HEK293T (cell line): Measurements from ENCODE around the gene CREB5.

Experiments used
- CTCF ChIA-PET: fragments of 350-600 bp; formaldehyde crosslinking; extraction: SDS; loops from one replicate; lab custom pipeline; 2021; ENCODE audit warnings: antibody characterized with exemption, inconsistent platforms; lab: Yijun Ruan, JAX
- POLR2A ChIA-PET: fragments of 350-600 bp; formaldehyde crosslinking; extraction: SDS; loops from one replicate; lab custom pipeline; 2020; ENCODE audit warnings: antibody characterized with exemption, inconsistent platforms; lab: Yijun Ruan, JAX
- DNase-seq: peaks from one replicate; pipeline ENCODE4 v3.0.0; 2012; ENCODE audit warnings: mixed read lengths; ENCODE audit errors: extremely low spot score
- ARNT ChIP-seq: fragments of 450-650 bp; IDR thresholded peaks from 2 replicates; pipeline ENCODE4 v1.6.1; 2017; ENCODE audit warnings: mild to moderate bottlenecking
- BHLHE40 ChIP-seq: fragments of 450-650 bp; IDR thresholded peaks from 2 replicates; pipeline ENCODE4 v1.6.1; 2016; ENCODE audit warnings: mild to moderate bottlenecking, moderate library complexity, borderline replicate concordance
- CTBP1 ChIP-seq: fragments of 450-650 bp; IDR thresholded peaks from 2 replicates; pipeline ENCODE4 v1.6.1; 2016; ENCODE audit warnings: borderline replicate concordance
- ELF4 ChIP-seq: fragments of 450-650 bp; IDR thresholded peaks from 2 replicates; pipeline ENCODE4 v1.6.1; 2017; ENCODE audit warnings: antibody characterized with exemption
- FOXA1 ChIP-seq: fragments of 450-650 bp; IDR thresholded peaks from 2 replicates; pipeline ENCODE4 v1.6.1; 2016; ENCODE audit warnings: mild to moderate bottlenecking
- FOXK2 ChIP-seq: fragments of 450-650 bp; IDR thresholded peaks from 2 replicates; pipeline ENCODE4 v1.6.1; 2016; ENCODE audit warnings: mild to moderate bottlenecking
- FOXM1 ChIP-seq: fragments of 450-650 bp; IDR thresholded peaks from 2 replicates; pipeline ENCODE4 v1.6.1; 2017; ENCODE audit warnings: mild to moderate bottlenecking, borderline replicate concordance
- HDGF ChIP-seq: fragments of 450-650 bp; IDR thresholded peaks from 2 replicates; pipeline ENCODE4 v1.6.1; 2017; ENCODE audit warnings: antibody characterized with exemption, borderline replicate concordance
- L3MBTL2 ChIP-seq: fragments of 450-650 bp; conservative IDR thresholded peaks from 2 replicates; pipeline ENCODE4 v1.6.1; 2016; ENCODE audit warnings: mild to moderate bottlenecking
- LEF1 ChIP-seq: fragments of 450-650 bp; IDR thresholded peaks from 2 replicates; pipeline ENCODE4 v1.6.1; 2017; ENCODE audit warnings: mild to moderate bottlenecking, borderline replicate concordance
- NFRKB ChIP-seq: fragments of 450-650 bp; IDR thresholded peaks from 2 replicates; pipeline ENCODE4 v1.6.1; 2016; ENCODE audit warnings: mild to moderate bottlenecking, moderate library complexity
- PKNOX1 ChIP-seq: fragments of 450-650 bp; IDR thresholded peaks from 2 replicates; pipeline ENCODE4 v1.6.1; 2016
- SP1 ChIP-seq: fragments of 450-650 bp; IDR thresholded peaks from 2 replicates; pipeline ENCODE4 v1.6.1; 2017
- SUZ12 ChIP-seq: fragments of 450-650 bp; IDR thresholded peaks from 2 replicates; pipeline ENCODE4 v1.6.1; 2016; ENCODE audit warnings: mild to moderate bottlenecking
- TARDBP ChIP-seq: fragments of 450-650 bp; IDR thresholded peaks from 2 replicates; pipeline ENCODE4 v1.6.1; 2016
- ZNF384 ChIP-seq: fragments of 450-650 bp; IDR thresholded peaks from 2 replicates; pipeline ENCODE4 v1.6.1; 2016

The CREB5 gene

GRCh38 chr7:28427236-28427635 is 14.9 kb downstream of the CREB5 start:
- DNase-seq: no peak
- ChIA-PET POLR2A (no interaction called here), CTCF (no interaction called here)
- TF ChIP-seq SP1 (no peak), BHLHE40 (no peak), NFRKB (no peak), ELF4 (no peak), HDGF (no peak), SUZ12 (no peak), FOXA1 (no peak), FOXK2 (no peak)

DNA sequence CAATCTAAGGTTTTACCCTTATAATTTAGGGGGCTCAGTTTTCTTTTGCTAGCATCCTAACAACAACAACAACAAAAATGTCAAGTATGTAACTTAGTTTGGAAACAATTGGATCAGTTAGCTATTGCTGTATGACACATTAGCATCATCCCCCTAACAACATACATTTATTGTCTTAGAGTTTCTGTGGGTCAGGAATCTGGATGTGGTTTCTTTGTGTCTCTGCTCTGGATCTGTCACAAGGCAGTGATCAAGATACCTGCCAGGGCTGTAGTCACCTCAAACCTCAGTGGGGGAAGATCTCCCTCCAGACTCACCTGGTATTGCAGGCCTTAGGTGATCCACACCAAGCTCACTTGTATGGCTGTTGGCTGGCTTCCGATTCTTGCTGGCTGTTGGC is 18.3 kb downstream of the CREB5 start:
- POLR2A ChIA-PET: interaction anchor here (1.3 kb wide), 1 partner anchor 20 kb away, joined by 5 read pairs; no protein-coding TSS in a partner anchor
- no peak for TF ChIP-seq NFRKB
- no peak for DNase-seq
- CTCF ChIA-PET: interaction anchor here (0.6 kb wide), 1 partner anchor 121 kb away, joined by 3 read pairs; no protein-coding TSS in a partner anchor

DNA sequence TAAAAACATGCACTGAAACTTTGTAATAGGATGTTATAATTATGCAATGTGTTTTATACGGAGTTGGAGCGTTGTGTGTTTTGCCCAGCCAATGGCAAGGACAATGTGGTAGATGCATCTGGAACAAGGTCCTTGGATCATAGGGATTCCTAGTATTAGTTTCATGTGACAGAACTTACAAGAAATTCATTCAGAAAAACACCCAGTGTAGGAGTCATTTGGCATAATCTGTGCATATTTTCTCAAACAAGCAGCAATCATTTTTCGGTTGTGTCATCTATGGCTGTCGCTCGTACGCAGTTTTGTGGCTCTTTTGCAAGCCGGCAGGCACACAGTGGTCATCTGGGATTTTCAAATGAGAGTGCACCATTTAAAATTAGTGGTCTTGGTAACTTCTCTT is 19.8 kb downstream of the CREB5 start:
- ChIA-PET POLR2A (interaction anchor here (3.3 kb wide), 1 partner anchor 22 kb away, joined by 14 read pairs; no protein-coding TSS in a partner anchor), CTCF (no interaction called here)
- no peak for DNase-seq
- TF ChIP-seq ZNF384 (no peak), FOXK2 (no peak), BHLHE40 (no peak), CTBP1 (no peak), NFRKB (no peak), FOXA1 (no peak), L3MBTL2 (no peak), LEF1 (no peak), ARNT (no peak), SP1 (no peak), SUZ12 (no peak), PKNOX1 (no peak), HDGF (no peak), ELF4 (no peak), FOXM1 (no peak), TARDBP (no peak)

GRCh38 chr7:28433039-28433438 is 20.7 kb downstream of the CREB5 start:
- CTCF ChIA-PET: no interaction called here
- TF ChIP-seq HDGF (no peak), LEF1 (no peak), ARNT (no peak), SUZ12 (no peak), NFRKB (no peak), PKNOX1 (no peak)
- POLR2A ChIA-PET: interaction anchor here (3.3 kb wide), 1 partner anchor 22 kb away, joined by 14 read pairs; no protein-coding TSS in a partner anchor
- no peak for DNase-seq

DNA sequence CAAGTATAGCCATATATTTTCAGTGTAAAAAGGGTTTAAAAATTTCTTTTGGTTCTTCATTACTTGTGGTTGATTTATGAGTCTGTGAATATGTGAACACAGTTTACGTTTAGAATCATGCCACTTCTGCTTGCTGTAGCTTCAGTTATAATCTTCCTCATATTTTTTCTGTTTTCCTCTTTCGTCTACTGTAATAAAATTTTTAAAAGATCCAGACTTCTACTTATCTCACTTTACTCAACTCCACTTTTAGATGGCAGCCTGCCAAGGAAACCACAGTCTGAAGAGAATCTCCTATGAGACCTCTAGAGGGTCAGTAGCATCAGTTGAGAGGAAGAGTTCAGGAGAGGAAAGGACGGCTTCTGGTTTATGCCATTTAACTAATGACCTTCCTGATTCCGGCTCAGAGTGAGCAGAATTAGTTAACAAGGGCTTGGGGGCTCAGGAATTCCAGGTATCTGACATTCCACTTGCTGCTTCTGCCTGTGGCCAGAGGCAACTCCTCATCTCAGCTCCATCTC is 21.4 kb downstream of the CREB5 start:
- DNase-seq: peak; percentile 41
- ChIA-PET CTCF (no interaction called here), POLR2A (interaction anchor here (1.7 to 3.3 kb wide), 2 partner anchors 8 to 23 kb away, joined by 5 to 14 read pairs; no protein-coding TSS in a partner anchor)
- TF ChIP-seq SUZ12: no peak
- TF ChIP-seq PKNOX1: peak; percentile 51

DNA sequence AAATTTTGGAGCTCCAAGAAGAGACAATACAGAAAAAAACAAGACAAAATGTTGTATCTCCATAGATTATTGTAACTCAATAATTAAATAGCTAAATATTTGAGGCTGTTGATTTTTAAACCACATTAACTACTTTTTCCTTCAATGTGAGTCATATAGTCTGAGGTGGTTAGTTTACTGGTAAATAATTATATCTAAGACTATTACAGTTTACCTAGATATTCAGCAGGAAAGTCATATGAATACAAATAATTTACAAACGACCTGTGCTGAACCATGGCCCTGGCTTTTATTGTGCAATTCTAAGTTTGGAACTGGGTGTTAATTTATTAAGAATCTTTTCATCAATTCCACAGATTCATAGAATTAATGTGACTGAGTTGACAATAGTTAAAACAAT is 22.2 kb downstream of the CREB5 start:
- TF ChIP-seq NFRKB: no peak
- no peak for TF ChIP-seq FOXK2
- TF ChIP-seq SP1: no peak
- no peak for TF ChIP-seq LEF1
- TF ChIP-seq L3MBTL2: no peak
- TF ChIP-seq FOXA1: no peak
- TF ChIP-seq ELF4: no peak
- TF ChIP-seq CTBP1: no peak
- TF ChIP-seq ZNF384: no peak
- TF ChIP-seq PKNOX1: no peak
- TF ChIP-seq ARNT: no peak
- no peak for TF ChIP-seq TARDBP
- no peak for TF ChIP-seq BHLHE40
- no peak for TF ChIP-seq SUZ12
- no peak for TF ChIP-seq HDGF
- no peak for TF ChIP-seq FOXM1
- DNase-seq: no peak
- CTCF ChIA-PET: no interaction called here
- POLR2A ChIA-PET: interaction anchor here (1.7 to 3.3 kb wide), 2 partner anchors 9 to 24 kb away, joined by 5 to 14 read pairs; no protein-coding TSS in a partner anchor
